HK-2 (cell line): ENCODE results near the gene BMP8A.
A peak's percentile ranks its signal among the peaks of the same experiment; 100 is the strongest.
"Not testable (repeated sequence)": the region's sequence is repeated elsewhere in the genome, so short reads cannot be mapped to it uniquely, and the experiment has no call there.

ENCODE experiments used
- DNase-seq: peaks from one replicate; pipeline ENCODE4 v3.0.0-alpha.2; 2018; ENCODE audit not compliant: unreplicated experiment

BMP8A gene

DNA sequence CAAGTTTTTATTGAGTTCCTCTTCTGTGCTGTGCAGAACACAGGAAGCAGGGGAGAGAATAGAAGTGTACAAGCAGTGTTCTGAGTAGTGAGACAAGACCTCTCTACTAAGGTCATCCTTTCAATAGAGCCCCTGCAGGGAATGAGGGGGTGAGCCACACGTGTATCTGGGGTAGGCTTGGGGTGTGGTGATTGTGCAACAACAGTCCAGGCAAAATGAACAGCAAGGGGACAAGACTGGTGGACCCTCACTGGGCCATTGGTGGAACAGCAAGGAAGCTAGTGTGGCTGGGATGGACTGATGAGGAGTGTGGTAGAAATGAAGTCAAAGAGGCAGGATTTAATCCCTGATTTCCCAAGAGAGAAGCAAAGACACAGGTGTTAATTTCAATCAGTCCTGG, 8.2 kb upstream of the BMP8A start:
- DNase-seq = no peak

DNA sequence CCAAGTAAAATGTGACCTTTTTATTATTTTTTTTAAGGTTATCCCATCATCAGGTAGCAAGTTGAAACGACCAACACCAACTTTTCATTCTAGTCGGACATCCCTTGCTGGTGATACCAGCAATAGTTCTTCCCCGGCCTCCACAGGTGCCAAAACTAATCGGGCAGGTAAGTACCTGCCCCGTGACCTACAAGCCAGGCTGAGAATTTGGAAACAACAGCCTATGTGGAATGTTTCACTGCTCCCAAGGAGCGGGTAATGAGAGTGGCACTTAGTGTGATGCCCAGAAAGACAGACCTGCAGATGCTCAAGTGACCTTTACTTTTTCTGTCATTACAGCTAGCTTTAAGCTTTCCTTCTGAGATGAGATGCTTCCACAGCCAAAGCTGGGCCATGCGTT, 6.9 kb upstream of the BMP8A start:
- no peak for DNase-seq

DNA sequence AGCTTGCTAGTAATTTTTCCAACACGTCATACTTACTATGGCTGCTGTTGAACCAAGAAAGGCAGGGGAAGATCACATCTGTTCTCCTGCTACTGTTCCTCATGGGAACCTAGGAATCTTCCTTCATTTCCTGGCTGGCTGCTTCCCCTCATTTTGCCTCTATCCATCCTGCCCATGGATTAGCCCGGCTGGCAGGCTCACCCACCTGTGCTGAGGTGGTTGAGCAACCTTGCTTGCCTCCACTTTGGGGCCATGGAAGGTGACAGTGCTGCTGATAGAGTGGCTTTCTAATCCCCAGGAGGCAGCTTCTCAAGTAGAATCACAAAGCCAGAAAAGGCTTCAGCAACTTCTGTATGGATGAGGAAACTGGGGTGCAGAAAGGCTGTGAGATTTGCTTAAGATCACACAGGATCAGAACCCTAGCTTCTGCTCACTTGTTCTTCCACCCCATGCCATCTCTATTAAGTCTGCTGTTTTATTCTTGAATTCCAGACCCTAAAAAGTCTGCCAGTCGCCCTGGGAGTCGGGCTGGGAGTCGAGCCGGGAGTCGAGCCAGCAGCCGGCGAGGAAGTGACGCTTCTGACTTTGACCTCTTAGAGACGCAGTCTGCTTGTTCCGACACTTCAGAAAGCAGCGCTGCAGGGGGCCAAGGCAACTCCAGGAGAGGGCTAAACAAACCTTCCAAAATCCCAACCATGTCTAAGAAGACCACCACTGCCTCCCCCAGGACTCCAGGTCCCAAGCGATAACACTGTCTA, 6.2 kb upstream of the BMP8A start:
- no peak for DNase-seq

DNA sequence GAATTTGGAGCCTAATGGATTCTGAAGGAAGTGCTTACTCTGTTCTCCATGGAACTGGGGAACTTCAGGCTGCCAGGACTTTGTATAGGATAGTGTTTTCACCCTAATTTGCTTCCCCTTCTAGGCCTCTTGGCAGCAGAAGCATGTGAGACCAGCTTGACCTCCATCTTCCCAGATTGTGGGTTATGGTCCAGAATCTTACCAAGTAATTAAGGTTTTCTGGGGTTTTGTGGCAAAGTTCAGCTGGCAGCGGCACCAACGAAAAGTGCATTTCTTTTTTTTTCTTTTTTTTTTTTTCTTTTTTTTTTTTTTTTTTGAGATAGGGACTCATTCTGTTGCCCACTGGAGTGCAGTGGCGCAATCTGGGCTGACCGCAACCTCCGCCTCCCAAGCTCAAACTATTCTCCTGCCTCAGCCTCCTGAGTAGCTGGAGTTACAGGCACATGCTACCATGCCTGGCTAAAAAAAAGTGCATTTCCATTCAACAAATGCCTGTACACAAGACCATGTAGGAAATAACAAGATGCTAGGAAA, 3.4 kb upstream of the BMP8A start:
- DNase-seq = no peak

DNA sequence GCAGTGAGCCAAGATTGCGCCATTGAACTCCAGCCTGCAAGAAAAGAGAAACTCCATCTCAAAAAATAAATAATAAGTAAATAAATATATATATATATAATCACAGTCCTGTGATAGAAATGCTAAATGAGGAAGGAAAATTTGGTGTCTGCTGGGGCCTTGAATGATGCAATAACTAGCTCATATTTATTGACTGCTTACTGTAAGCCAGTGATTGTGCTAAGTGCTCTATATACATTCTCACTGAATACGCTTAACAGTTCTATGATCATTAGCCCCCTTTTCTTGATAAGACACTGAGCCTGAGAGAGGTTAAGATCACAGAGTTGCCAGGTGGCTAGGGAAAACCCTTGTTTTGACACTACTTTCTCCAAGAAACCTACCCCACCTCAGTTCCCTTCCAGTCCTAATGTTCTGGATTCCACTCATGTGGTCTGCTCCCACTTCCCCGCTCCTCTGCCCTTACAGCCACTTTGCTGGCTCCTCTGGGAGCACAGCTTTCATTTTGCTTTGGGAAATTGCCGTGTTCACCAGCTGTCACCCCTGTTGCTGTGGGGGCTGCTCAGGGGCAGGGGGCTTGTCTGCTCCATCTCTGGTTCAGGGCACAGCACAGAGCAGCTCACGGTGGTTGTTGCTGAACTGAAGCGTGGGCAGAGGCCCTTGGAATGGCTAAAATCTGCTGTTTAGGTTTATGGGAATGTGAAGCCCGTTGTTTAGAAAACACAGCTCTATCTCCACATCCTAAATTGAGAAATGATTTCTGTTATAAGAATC, 2.5 kb upstream of the BMP8A start:
- DNase-seq = peak; percentile 15

DNA sequence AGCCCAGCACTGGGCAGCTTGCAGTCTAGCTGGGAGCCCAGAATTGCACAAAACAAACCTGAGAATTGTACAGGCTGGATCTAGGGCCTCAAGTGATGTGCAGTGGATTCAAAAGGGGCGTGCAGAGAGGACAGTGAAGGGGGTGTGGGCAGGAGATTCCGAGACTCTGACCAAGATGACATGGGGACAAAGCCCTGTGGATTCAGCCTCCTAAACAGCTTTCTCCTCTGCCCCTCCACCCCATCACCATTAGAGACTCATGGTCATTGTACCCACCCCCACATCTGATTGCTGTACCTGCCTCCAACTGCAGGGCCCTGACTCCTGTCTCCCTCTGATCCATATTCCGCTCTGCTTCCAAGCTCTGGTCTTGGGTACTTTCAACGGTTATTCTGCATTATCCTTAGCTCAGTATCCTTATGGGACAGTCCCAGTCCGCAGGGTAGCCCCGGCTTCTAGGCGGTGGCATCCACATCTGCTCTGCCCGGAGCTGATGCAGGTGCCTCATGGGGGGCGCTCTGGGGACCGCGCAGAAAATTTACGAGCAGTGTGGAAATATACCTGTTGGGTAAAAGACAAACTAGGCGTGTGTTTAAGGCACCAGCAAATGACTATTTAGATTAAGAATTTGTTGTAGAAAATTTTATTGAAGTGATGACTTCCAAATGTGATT, 1.7 kb upstream of the BMP8A start:
- DNase-seq = no peak

DNA sequence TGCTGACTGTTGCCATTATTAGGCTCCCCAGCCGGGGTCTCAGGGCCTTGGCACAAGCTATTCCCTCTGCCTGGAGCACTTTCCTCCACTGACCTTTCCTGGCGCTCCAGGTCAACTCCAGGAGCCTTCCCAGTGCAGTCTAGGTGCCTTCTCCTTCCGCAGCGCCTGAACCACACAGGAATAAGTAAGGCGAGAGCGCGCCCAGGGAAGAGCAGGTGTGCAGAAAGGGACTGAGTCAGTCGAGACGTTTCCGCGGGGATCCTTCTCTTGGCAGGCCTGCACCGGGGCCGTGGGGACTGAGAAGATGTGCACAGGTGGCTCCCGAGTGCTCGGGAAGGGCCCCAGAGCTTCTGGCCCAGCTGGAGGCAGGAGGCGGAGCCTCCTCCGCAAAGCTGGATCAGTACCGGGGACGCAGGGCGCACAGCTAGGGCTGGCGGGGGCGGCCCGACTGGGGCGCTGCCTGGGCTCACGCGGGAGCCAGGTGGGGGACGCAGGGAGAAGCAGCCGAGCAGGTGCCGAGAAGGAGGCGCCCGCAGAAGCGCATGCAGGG, 765 bp upstream of the BMP8A start:
- no peak for DNase-seq

DNA sequence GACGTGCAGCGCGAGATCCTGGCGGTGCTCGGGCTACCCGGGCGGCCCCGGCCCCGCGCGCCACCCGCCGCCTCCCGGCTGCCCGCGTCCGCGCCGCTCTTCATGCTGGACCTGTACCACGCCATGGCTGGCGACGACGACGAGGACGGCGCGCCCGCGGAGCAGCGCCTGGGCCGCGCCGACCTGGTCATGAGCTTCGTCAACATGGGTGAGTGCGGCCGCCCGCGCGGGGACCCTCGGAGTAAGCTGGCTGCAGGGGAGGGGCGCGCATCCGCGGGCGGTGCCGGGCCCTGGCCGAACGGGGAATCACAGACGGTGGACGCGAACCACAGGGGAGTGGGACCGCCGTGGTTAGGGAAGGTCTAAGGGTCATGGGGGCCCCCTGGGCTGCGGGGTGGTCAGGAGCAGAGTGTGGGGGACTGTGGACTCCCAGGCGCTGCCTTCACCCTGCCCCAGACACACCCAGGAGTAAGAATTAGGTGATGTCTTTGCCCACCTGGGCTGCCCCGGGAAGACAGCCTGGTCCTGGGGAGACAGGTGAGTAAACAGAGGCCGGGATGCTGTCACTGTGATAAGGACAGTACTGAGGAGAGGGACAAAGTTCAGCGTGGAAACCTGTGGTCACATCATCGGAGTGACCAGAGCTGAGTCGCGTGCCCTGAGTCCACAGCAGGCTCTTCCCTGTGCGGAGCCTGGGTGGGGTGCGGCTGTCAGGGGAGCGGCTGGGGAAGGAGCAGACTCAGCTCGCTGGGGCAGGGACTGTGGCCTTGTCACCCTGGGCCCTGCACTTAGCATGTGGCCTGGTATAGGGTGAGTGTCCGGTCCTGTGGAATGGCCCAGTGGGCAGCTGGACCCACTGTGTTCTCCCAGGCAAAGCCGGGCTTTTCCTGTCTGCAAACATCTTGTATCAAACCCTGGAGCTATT, 944 bp downstream of the BMP8A start:
- DNase-seq = not testable (repeated sequence)

DNA sequence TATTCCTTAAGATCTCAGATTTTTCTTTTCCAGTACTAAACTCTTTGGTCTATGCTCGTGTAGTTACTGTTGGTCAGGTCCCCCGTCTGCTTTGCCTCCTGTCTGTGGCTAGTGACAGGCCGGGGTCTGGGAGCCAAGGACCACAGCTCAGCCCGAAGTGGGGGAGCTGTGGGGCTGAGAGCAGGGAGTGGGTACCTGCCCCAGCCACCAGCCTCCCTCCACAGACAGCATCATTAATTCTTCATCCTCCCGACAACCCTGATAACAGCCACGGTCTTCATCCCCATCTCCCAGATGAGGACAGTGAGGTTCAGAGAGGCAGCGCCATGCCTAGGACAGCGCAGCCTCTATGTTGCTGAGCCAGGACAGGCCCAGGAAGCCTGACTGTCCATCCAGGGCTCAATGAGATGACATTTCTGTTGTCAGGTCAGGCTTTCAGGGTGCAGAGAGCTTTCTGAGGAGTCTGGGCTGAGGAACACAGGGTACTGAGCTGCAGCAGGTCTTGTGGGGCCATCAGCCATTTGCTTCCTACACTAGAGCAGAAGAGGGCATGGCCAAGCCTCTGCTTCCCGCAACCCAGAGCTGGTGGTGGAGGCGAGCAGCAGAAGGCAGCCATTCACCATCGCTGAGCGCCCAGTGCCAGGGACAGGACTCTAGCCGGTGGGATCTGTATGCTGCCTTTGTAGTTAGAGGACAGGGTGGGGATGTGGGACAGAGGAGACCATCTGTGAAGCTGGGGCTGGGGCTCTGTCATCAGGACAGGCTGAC, 1.8 kb downstream of the BMP8A start:
- DNase-seq = not testable (repeated sequence)

DNA sequence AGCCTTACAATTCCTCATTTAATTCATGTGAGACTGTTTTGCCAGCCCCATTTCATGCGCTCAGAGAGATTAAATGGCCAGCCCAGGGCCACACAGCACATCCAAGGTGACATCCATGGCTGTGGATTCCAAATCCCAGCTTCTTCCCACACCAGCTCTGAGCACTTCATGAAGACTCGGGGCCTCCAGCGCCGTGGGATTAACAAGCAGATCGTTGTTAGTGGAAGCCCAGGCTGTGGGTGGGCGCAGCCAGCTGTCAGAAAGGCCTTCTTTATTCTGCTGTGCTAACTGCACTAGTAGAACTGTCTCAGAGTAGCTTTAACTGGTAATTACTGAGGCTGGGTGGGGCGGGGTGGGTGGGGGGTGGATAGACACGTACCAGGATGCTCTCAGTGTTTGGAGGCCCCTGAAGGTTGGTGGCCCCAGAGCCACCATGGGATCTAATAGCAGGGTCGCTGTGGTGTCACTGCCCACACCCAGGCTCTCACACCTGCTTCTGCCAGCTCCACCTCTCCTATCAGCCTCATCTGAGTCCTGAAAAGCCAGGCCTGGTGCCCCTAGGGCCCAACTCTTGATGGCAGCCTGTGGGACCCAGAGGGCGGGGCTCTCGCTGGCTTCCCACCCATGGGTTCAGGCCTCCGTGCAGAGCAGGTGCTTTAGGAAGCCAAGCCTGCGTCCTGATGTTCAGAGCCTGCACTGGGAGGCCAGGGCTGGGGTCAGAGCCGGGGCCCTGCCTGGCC, 3.4 kb downstream of the BMP8A start:
- DNase-seq = no peak

DNA sequence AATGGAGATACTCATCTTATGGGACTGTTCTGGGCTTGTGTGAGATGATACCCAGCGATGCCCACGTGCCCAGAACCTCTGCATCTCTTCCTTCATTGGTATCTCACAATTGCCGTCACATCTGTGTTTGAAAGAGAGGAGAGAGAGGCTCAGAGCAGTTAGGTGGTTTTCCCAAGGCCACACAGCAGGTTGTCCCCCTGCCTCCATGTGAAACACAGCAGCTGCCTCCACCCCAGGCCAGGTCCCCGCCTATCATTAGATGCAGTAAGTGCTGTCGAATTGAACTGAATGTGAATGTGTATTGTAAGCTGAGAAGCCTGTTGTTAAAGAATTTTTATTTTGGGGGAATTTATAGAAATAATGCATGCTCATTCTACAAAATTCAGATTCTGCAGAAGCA, 5.1 kb downstream of the BMP8A start:
- DNase-seq = not testable (repeated sequence)

DNA sequence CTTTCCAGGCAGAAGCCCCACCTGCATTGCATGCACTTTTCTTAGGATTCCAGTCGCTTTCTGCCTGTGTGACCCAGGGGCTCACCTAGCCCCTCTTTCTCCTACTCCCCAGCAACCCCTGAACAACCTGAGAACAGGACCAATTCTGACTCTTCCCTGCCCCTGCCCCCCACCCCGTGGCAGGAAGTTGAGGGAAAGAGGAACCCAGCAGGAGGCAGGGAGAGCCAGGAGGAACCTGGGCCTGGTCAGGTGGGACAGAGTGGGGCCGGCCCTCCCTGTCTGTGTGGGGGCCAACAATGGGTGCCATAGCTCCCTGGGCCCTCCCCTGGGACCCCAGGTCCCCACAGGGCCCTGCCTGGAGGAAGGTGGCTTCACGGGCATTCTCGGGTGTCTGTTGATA, 6.1 kb downstream of the BMP8A start:
- DNase-seq = no peak

DNA sequence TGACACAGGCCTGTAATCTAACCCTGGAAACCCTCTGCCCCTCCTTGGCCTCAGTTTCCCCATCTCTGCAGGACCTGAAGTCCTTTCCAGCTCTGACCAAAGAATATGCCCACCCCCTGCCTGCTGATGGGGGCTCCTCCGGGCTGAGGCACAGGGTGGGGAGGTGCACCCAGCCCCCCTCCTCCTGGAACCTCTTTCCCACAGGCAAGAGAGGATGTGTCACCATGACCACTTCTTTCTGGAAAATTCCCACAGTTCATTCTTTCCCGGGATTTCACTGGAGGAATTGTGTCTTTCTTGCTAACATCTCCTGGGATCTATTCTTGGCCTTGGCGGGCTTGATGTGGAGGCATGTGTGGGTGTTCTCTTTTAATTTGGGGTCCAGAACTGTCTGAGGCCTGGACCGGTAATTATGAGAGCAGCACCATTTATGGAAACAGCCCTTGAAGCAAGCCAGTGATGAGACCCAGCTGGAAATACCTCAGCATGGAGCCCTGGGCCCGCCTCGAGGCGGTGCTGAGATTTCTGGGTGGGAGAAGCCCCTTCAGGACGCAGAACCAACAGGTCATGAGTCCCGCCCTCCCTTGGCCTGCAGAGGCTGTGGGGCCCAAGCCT, 6.8 kb downstream of the BMP8A start:
- DNase-seq = not testable (repeated sequence)

DNA sequence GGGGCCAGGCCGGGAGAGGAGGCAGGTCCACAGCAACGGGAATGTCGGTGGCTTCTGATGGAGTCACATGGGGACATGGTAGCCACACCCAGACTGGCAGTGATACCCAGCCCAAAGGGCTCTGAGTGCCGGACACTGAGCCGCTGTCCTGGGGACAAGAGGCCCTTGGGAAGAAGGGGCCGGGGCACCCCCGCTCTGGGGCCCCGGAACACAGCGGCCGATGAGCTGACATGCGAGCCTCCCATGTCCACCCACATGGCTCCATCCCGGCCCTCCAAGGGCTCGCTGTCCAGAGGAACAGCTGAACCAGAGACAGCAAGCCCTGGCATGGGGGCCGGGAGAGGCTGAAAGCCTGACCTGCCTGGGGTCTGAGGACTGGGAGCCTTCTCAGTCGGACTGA, 7.4 kb downstream of the BMP8A start:
- not testable (repeated sequence) for DNase-seq

DNA sequence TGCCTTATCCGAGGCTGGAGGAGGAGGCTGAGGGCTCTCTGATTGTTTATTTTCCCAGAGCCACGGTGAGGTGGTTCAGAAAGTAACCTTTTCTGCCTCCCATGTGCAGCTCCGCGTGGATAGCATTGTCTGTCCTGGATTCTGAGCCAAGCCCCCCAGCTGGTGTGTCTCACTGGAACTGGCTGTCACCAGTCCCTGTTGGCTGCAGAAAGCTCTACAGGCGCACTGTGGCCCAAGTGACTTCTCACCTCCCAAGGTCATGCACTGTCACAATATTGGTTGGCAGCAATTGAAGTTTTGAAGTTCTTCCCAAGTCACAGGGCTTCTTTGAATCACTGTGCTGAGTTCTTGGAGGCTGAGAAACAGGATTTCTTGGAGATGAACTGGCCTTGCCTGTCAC, 8.2 kb downstream of the BMP8A start:
- no peak for DNase-seq

DNA sequence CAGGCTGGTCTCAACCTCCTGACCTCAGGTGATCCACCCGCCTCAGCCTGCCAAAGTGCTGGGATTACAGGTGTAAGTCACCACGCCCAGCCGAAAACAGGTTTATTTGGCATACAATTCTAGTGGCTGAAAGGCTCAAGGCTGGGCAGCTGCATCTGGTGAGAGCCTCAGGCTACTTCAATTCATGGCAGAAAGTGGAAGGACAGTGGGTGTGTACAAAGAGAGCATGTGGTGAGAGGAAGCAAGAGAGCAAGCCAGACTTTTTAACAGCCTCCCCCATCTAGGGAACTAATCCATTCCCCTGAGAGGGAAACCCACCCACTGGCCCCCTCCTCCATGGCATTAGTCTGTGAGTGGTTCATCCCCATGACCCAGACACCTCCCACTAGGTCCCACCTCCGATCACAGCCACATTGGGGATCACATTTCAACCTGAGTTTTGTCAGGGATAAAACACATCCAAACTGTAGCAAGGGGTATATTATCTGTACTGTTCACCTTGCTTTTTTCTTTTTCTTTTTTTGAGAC, 9.5 kb downstream of the BMP8A start:
- DNase-seq = no peak

DNA sequence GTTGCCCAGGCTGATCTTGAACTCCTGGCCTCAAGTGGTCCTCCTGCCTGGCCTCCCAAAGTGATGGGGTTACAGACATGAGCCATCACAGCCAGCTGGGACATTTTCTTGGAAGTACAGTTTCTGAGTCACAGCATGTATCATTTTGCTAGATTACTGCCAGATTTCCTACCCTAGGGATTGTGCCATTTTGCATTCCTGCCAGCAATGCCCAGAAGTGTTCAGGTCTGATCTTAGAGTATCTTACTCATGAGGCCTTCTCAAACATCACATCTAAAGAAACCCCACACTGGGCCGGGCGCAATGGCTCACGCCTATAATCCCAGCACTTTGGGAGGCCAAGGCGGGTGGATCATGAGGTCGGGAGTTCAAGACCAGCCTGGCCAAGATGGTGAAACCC, 10.2 kb downstream of the BMP8A start:
- DNase-seq = no peak

DNA sequence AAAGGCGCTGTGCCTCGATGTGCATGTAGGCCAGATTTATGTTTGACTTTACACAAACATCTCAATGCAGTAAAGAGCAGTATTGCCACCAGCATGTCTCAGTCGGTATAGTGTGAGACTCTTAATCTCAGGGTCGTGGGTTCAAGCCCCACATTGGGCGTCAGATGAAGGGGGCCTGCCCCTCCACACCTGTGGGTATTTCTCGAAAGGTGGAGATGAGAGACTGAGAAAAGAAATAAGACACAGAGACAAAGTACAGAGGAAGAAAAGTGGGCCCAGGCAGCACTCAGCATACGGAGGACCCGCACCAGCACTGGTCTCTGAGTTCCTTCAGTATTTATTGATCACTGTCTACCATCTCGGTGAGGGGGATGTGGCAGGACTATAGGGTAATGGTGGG, 13.0 kb downstream of the BMP8A start:
- not testable (repeated sequence) for DNase-seq

DNA sequence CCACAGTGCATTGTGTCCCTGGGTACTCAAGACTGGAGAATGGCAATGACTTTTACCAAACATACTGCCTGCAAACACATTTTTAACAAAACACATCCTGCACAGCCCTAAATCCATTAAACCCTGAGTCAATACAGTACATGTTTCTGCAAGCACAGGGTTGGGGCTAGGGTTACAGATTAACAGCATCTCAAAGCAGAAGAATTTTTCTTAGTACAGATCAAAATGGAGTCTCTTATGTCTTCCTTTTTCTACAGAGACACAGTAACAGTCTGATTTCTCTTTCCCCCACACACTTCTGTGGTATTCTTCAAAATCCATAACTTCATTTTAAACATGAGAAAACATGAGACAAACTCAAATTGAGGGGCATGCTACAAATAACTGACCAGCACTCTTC, 13.9 kb downstream of the BMP8A start:
- DNase-seq = no peak
